NCI-H774 (cell line): Measurements from ENCODE around the gene MRNIP.

Source experiments
- DNase-seq: peaks from one replicate; lab custom pipeline; 2025; lab: John Stamatoyannopoulos, UW

MRNIP gene

GRCh38 chr5:179821298-179822058 lies 37.1 kb downstream of the MRNIP start:
- DNase-seq, result peak; percentile 86

GRCh38 chr5:179820483-179821297 lies 37.9 kb downstream of the MRNIP start, which contains the start of gene SQSTM1:
Gene SQSTM1, plus strand, starts transcription at chr5:179820905. Its CDS starts 32 bp downstream, at chr5:179820937.
- peak; percentile 74 for DNase-seq

- DNase-seq, result no peak
These were observed 38.5 kb downstream of the MRNIP start for GRCh38 chr5:179820127-179820482.

GRCh38 chr5:179819296-179820126 lies 39.1 kb downstream of the MRNIP start:
- DNase-seq, result peak; percentile 64

GRCh38 chr5:179818746-179819295 lies 39.8 kb downstream of the MRNIP start:
- DNase-seq, result peak; percentile 89

GRCh38 chr5:179817890-179818745 lies 40.5 kb downstream of the MRNIP start:
- no peak for DNase-seq

- DNase-seq, result no peak
These were observed 41.2 kb downstream of the MRNIP start for GRCh38 chr5:179817470-179817840.

- no peak for DNase-seq
These were observed 41.7 kb downstream of the MRNIP start for GRCh38 chr5:179816796-179817469.

- no peak for DNase-seq
These were observed 42.2 kb downstream of the MRNIP start for GRCh38 chr5:179816401-179816795.

GRCh38 chr5:179815491-179816249 lies 42.9 kb downstream of the MRNIP start:
- no peak for DNase-seq

- no peak for DNase-seq
These were observed 44.5 kb downstream of the MRNIP start for GRCh38 chr5:179814090-179814489.

GRCh38 chr5:179812997-179813607 lies 45.5 kb downstream of the MRNIP start:
- DNase-seq, result no peak

GRCh38 chr5:179812135-179812825 lies 46.3 kb downstream of the MRNIP start:
- DNase-seq, result no peak

- DNase-seq, result peak; percentile 60
These were observed 52.2 kb downstream of the MRNIP start, which contains the start of gene MGAT4B for GRCh38 chr5:179806250-179807048. Gene MGAT4B, minus strand, starts transcription at chr5:179806866. Its CDS starts 283 bp downstream, at chr5:179806583.

- no peak for DNase-seq
These were observed 52.9 kb downstream of the MRNIP start for GRCh38 chr5:179805529-179806249.

- DNase-seq, result no peak
These were observed 53.5 kb downstream of the MRNIP start for GRCh38 chr5:179805070-179805528.

- no peak for DNase-seq
These were observed 54.1 kb downstream of the MRNIP start for GRCh38 chr5:179804555-179804947.
